Testis (tissue), 3 donors: ENCODE data around the gene TNNT2. TPM values are rescaled to one million over a fixed set of nuclear protein-coding genes. Genes with fewer than 3 reads are reported as not detected.

Experiments
- DNase-seq: peaks from one replicate; pipeline ENCODE4 v3.0.0-alpha.2; 2019
- H3K27ac ChIP-seq, 2 donors: fragments of 200-600 bp; sonication (generic); one replicate each; pipeline ENCODE4 v1.5.1; 2019
- H3K27me3 ChIP-seq: fragments of 200-600 bp; sonication (generic); one replicate; pipeline ENCODE4 v1.5.1; 2019
- H3K36me3 ChIP-seq: fragments of 200-600 bp; sonication (generic); one replicate; pipeline ENCODE4 v1.5.1; 2017; ENCODE audit warnings: low read depth; ENCODE audit errors: missing control alignments
- H3K4me1 ChIP-seq: fragments of 200-600 bp; sonication (generic); one replicate; pipeline ENCODE4 v1.5.1; 2019
- H3K4me3 ChIP-seq, 2 donors: fragments of 200-600 bp; sonication (generic); one replicate each; pipeline ENCODE4 v1.5.1; 2017 to 2019
- H3K9me3 ChIP-seq: fragments of 200-600 bp; sonication (generic); one replicate; pipeline ENCODE4 v1.5.1; 2017
- CTCF ChIP-seq, 3 experiments: fragments of 450-650 bp in 2 of 3; fragments of 200-600 bp in 1 of 3; sonication (generic) in 1 of 3; IDR thresholded peaks; one replicate each; pipeline ENCODE4 v1.5.1; 2016 to 2019; ENCODE audit warnings: antibody characterized with exemption in 3 of 3, mild to moderate bottlenecking in 2 of 3, moderate library complexity in 1 of 3
- POLR2A ChIP-seq: fragments of 450-650 bp; IDR thresholded peaks from one replicate; pipeline ENCODE4 v1.6.1; 2017; ENCODE audit warnings: antibody characterized with exemption, mild to moderate bottlenecking, moderate library complexity
- WGBS, 2 donors: methylation state at CpG; one replicate each; pipeline ENCODE4 v1.1.5; 2018; 5-methylcytosine and 5-hydroxymethylcytosine counted together
- intact Hi-C: fragments of 100-400 bp; cut with DNase I; formaldehyde crosslinking; loops from one replicate; pipeline ENCODE4 v1.15.1; 2023; ENCODE audit warnings: low total_unique reads
- polyA plus RNA-seq: library from polyadenylated mRNA; stranded (reverse); fragments of 350-450 nt; fragmentation: Illumina TruSeq; extraction: RNeasy Lipid Tissue Mini Kit (QIAGEN cat#74804); gene quantifications from one replicate; pipeline ENCODE4 v1.2.3, GENCODE V29; 2014; ENCODE audit warnings: low read depth, low replicate concordance; ENCODE audit not compliant: insufficient read depth
- total RNA-seq, 2 donors: library from RNA; depleted of rRNA; stranded (reverse); fragments of >200 nt; gene quantifications; one replicate each; pipeline ENCODE4 v1.2.3, GENCODE V29; 2016

Gene TNNT2
- total and polyA plus RNA-seq, 3 donors from 2014 or later = 0.79 to 2.7 (median 1.1) TPM

- Histone ChIP-seq H3K4me3 (peak overlapping the region; percentile 34 to 40), H3K27ac (no peak overlapping the region), H3K4me1 (no peaks in the 10 kb centered on the region), H3K36me3 (no peaks in the 10 kb centered on the region), H3K27me3 (no peaks in the 10 kb centered on the region), H3K9me3 (no peaks in the 10 kb centered on the region)
- DNase-seq = peak; percentile 26
- WGBS, 2 donors = 12 to 14% methylated on average over 26 to 34 of the region's 62 CpGs
- intact Hi-C loops = no loop called here
- TF ChIP-seq POLR2A (no peak), CTCF (IDR thresholded peaks at IDR 0.05) (no peak)
Measured at GRCh38 chr1:201399352-201400126, 22.1 kb upstream of the TNNT2 start.

- no peaks in the 10 kb centered on the region for H3K27me3 ChIP-seq
- H3K36me3 ChIP-seq = no peaks in the 10 kb centered on the region
- DNase-seq = no peak
- no peaks in the 10 kb centered on the region for H3K4me1 ChIP-seq
- 13% methylated on average over 24 of the region's 25 CpGs; no CpG with 5 or more reads in 1 of the 2 donors for WGBS, 2 donors
- H3K9me3 ChIP-seq = no peaks in the 10 kb centered on the region
- H3K4me3 ChIP-seq = peak within 1 kb of the TSS; percentile 34 to 40
- intact Hi-C loops = no loop called here
- no peak within 1 kb of the TSS for H3K27ac ChIP-seq
- no peak for TF ChIP-seq POLR2A
Measured at GRCh38 chr1:201399018-201399351, 21.5 kb upstream of the TNNT2 start, which contains the start of gene LAD1. Gene LAD1 (minus strand): TSS chr1:201399324. CDS start chr1:201399306, 18 bp downstream.

- H3K4me3 ChIP-seq = no peak overlapping the region
- no peaks in the 10 kb centered on the region for H3K9me3 ChIP-seq
- H3K27me3 ChIP-seq = no peaks in the 10 kb centered on the region
- no peak for TF ChIP-seq POLR2A
- no peak for TF ChIP-seq CTCF (IDR thresholded peaks at IDR 0.05)
- no peaks in the 10 kb centered on the region for H3K36me3 ChIP-seq
- H3K4me1 ChIP-seq = no peaks in the 10 kb centered on the region
- intact Hi-C loops = no loop called here
- DNase-seq = no peak
- WGBS, 2 donors = 92 to 100% methylated on average over 2 of the region's 2 CpGs
- H3K27ac ChIP-seq = no peak overlapping the region
Measured at GRCh38 chr1:201397675-201398074, 20.2 kb upstream of the TNNT2 start.

GRCh38 chr1:201396861-201397464 lies 19.5 kb upstream of the TNNT2 start:
- Histone ChIP-seq H3K27me3 (no peaks in the 10 kb centered on the region), H3K4me1 (no peaks in the 10 kb centered on the region), H3K4me3 (no peak overlapping the region), H3K9me3 (no peaks in the 10 kb centered on the region), H3K36me3 (no peaks in the 10 kb centered on the region), H3K27ac (no peak overlapping the region)
- 89 to 92% methylated on average over 7 to 10 of the region's 10 CpGs for WGBS, 2 donors
- TF ChIP-seq POLR2A (no peak), CTCF (IDR thresholded peaks at IDR 0.05) (no peak)
- intact Hi-C loops = no loop called here
- no peak for DNase-seq

- Histone ChIP-seq H3K9me3 (no peaks in the 10 kb centered on the region), H3K36me3 (no peaks in the 10 kb centered on the region), H3K27ac (no peak overlapping the region), H3K4me3 (no peak overlapping the region), H3K4me1 (no peaks in the 10 kb centered on the region), H3K27me3 (no peaks in the 10 kb centered on the region)
- DNase-seq = no peak
- 89 to 91% methylated on average over 4 of the region's 4 CpGs for WGBS, 2 donors
- intact Hi-C loops = no loop called here
- no peak for TF ChIP-seq CTCF (IDR thresholded peaks at IDR 0.05)
- no peak for TF ChIP-seq POLR2A
Measured at GRCh38 chr1:201395936-201396335, 18.5 kb upstream of the TNNT2 start.
